Activated naive CD8-positive, alpha-beta T cell treated with anti-CD3 and anti-CD28 coated beads, Interleukin-2, amount 50 U/mL, for 24 hours (primary cell): ENCODE measurements around the gene GLIS1.

Experiments
- ATAC-seq: fragments of 150-1000 bp; cut with Tn5 transposase; one replicate; pipeline ENCODE4 v1.10.0; 2021
- DNase-seq: peaks from one replicate; pipeline ENCODE4 v3.0.0; 2021
- H3K27ac Mint-ChIP-seq: one replicate; pipeline ENCODE4 v1.8.0; 2021; ENCODE audit warnings: mild to moderate bottlenecking, mixed read lengths
- H3K27me3 Mint-ChIP-seq: one replicate; pipeline ENCODE4 v1.8.0; 2021; ENCODE audit warnings: mixed read lengths
- H3K36me3 Mint-ChIP-seq: one replicate; pipeline ENCODE4 v1.8.0; 2021; ENCODE audit warnings: low read depth, mixed read lengths
- H3K4me1 Mint-ChIP-seq: one replicate; pipeline ENCODE4 v1.8.0; 2021; ENCODE audit warnings: mixed read lengths
- H3K4me3 Mint-ChIP-seq: one replicate; pipeline ENCODE4 v1.8.0; 2021; ENCODE audit warnings: mild to moderate bottlenecking, moderate library complexity, mixed read lengths
- H3K9me3 Mint-ChIP-seq: one replicate; pipeline ENCODE4 v1.8.0; 2021; ENCODE audit warnings: mixed read lengths

GLIS1 gene

GRCh38 chr1:53468374-53468773 is 270.6 kb downstream of the GLIS1 start:
- Mint-ChIP-seq H3K27me3 (no peaks in the 10 kb centered on the region), H3K4me3 (no peak overlapping the region), H3K27ac (no peak overlapping the region), H3K36me3 (no peaks in the 10 kb centered on the region), H3K4me1 (no peaks in the 10 kb centered on the region), H3K9me3 (no peaks in the 10 kb centered on the region)
- no peak for DNase-seq
- ATAC-seq = no peak

DNA sequence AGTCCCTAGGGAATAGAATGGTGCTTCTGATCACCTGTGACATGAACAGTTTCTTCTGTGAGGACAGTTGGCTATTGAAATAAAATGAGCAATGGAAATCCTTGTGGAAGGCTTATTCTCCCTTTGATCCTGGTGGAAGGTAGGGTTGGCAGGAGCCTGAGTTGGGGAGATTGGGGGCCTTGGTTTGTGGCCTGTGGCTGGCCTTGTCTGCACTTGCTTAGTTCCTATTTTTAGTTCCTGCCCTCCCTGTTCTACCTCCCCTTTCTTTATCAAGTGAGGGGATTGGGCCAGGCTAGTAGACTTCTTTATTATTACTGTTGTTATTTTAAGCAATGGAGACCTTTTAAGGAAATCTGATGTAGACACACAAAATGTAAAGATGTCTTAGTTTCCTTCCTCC is 271.6 kb downstream of the GLIS1 start:
- Mint-ChIP-seq H3K4me1 (no peaks in the 10 kb centered on the region), H3K27me3 (no peaks in the 10 kb centered on the region), H3K27ac (no peak overlapping the region), H3K4me3 (no peak overlapping the region), H3K9me3 (no peaks in the 10 kb centered on the region), H3K36me3 (no peaks in the 10 kb centered on the region)
- no peak for DNase-seq
- ATAC-seq = no peak

DNA sequence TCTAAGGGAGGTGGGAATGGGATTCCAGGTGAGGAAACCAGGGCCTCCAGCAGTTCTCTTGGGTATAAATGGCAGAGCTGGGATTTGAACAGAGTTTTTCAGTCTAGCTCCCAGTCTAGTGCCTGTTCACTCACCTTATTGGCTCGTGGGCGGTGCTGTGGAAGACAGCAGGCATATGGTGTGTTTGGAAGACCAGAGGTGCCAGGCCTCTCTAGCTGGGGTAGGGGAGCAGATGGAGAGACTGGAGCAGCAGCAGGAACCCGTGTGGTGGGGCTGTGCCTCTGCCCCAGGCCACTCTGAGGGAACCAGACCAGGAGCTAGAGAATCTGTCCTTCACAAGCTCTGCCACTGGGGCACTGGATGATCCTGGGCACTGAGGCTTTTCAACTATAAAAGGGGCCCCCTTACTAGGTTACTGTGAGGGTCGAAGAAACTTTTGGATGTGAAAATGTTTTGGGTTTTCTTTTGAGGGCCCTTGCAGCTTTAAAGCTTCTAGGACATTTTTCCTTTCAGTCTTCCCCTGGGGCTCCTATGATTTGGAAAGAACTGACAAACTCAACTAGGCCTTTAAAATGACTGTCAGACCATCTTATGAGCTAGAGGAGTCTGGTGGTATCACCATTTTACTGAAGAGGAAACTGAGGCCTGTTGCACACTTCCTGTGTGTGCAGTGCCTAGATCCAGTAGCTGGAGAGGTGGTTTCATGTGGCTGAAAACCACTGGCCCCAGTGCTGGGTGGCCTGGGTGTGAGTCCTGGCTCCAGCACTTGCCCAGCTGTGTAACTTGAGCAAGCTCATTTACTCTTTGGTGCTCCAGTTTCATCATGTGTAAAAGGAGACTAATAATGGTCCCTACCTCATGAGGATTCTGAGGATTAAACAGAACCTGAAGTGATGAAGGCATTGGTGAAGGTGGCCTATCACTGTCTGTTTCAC is 273.7 kb downstream of the GLIS1 start:
- Mint-ChIP-seq H3K36me3 (no peaks in the 10 kb centered on the region), H3K9me3 (no peaks in the 10 kb centered on the region), H3K27me3 (no peaks in the 10 kb centered on the region), H3K4me1 (no peaks in the 10 kb centered on the region), H3K27ac (no peak overlapping the region), H3K4me3 (no peak overlapping the region)
- ATAC-seq (no peak), DNase-seq (no peak)

GRCh38 chr1:53463961-53464899 is 274.7 kb downstream of the GLIS1 start:
- Mint-ChIP-seq H3K36me3 (no peaks in the 10 kb centered on the region), H3K27ac (no peak overlapping the region), H3K9me3 (no peaks in the 10 kb centered on the region)

DNA sequence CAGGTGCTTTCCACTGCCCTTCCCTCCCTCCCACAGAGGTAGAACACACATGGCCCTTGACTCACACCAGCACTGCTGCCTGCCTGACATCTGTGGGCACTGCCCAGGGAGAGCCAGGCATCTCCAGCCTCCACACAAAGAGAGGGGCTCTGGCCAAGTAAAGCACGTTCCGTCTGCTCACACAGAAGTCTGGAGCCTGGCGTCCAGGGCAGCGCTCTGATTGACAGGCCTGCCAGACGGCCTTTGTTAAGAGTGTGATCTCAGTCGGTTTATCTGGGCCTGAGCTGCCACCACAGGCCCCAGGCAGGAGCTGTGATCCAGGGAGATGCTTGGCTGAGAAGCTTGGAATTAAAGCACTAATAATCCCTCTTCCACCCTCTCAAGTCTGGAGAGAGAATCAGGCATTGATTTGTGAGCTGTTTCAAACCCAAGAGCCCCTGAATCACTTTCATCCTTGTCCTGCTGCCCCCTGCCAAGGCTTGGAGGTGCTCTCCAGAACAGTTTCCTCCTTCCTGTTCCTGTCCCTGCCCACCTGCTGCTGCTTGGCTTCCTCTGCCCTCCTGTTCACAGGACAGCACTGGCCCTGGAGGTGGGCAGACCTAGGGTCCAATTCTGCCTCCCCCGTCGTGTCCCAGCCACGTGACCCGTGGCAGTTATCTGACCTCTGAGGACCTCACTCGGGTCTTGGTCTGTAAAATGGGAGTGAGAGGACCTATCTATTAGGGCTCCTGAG is 276.0 kb downstream of the GLIS1 start:
- H3K36me3 Mint-ChIP-seq = no peaks in the 10 kb centered on the region
- no peak for DNase-seq
- no peaks in the 10 kb centered on the region for H3K9me3 Mint-ChIP-seq
- ATAC-seq = no peak
- H3K27me3 Mint-ChIP-seq = no peaks in the 10 kb centered on the region
- H3K4me3 Mint-ChIP-seq = no peak overlapping the region
- no peak overlapping the region for H3K27ac Mint-ChIP-seq
- H3K4me1 Mint-ChIP-seq = no peaks in the 10 kb centered on the region

More at GRCh38 chr1:53463961-53464899, 274.7 kb downstream of the GLIS1 start:
- DNase-seq = no peak
- Mint-ChIP-seq H3K4me3 (no peak overlapping the region), H3K27me3 (no peaks in the 10 kb centered on the region), H3K4me1 (no peaks in the 10 kb centered on the region)
- no peak for ATAC-seq

GRCh38 chr1:53462193-53462592 is 276.8 kb downstream of the GLIS1 start:
- Mint-ChIP-seq H3K4me3 (no peak overlapping the region), H3K9me3 (no peaks in the 10 kb centered on the region), H3K27ac (no peak overlapping the region), H3K36me3 (no peaks in the 10 kb centered on the region), H3K4me1 (no peaks in the 10 kb centered on the region), H3K27me3 (peaks cover 2% of the 10 kb centered on the region)
- no peak for DNase-seq
- no peak for ATAC-seq

DNA sequence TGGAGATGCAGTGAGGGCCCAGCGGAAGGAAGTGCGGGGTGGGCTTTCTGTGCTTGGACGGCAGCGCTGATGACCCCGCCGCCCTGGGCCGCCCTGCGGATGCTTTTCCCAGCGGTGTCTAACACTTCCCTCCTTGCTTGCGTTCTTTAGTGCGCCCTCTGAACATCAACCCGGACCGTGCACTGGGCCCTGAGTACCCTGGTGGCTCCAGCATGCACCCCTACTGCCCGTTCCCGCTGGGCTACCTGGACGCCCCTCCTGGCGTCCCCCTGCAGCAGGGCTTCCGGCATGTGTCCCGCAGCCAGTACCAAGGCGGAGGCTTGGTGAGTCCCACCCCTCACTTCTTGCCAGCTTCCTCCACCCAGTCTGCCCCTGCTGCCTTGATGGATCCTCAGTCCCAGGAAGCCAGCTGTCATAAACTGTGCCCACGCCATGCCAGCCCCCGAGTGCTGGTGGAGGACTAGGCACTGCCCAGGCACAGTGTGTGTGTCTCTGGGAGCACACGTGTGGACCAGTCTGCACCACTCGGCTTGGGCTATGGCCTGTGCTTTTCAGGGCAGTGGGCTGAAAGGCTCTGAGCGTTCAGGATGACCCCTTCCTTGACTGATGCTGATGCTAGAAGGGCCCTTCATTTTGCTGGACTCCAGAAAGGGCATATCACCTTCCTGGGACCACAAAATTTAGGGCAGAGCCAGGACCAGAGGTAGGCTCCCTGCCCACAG is 277.5 kb downstream of the GLIS1 start:
- H3K9me3 Mint-ChIP-seq = no peaks in the 10 kb centered on the region
- H3K36me3 Mint-ChIP-seq = no peaks in the 10 kb centered on the region
- ATAC-seq = no peak
- H3K4me3 Mint-ChIP-seq = no peak overlapping the region
- peaks cover 2% of the 10 kb centered on the region for H3K27me3 Mint-ChIP-seq
- DNase-seq = no peak
- H3K27ac Mint-ChIP-seq = no peak overlapping the region
- no peaks in the 10 kb centered on the region for H3K4me1 Mint-ChIP-seq

DNA sequence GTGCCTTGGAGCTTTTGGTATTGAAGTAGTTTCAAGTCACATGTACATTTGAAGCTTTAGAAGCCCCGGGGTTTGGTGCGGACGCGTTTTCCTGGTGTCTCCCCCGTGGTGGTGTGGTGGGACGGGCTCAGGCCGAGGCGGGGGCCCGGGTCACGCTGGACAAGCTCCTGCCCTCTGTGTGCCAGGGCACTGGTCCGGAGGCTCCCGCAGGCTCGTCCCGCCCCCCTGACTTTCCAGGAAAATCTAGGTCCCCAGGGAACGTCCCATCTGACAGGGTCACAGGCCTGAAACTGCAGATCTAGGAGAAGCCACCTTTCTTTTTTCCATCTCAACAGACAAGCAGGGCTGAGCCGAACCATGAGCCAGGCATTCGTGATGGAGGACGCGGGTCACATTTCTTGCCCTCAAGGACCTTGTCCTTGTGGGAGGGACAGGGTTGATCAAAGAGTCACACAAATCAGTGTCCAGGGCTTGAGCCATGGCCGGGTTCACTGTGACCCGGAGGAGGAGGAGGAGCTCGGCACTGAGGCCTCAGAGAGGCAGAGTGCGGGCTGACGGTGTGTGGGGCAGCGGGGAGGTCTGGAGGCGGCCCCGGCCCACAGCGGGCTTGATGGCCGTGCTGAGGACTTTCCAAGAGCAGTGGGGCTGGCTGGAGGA is 278.2 kb downstream of the GLIS1 start:
- no peaks in the 10 kb centered on the region for H3K4me1 Mint-ChIP-seq
- H3K36me3 Mint-ChIP-seq = no peaks in the 10 kb centered on the region
- no peak overlapping the region for H3K27ac Mint-ChIP-seq

DNA sequence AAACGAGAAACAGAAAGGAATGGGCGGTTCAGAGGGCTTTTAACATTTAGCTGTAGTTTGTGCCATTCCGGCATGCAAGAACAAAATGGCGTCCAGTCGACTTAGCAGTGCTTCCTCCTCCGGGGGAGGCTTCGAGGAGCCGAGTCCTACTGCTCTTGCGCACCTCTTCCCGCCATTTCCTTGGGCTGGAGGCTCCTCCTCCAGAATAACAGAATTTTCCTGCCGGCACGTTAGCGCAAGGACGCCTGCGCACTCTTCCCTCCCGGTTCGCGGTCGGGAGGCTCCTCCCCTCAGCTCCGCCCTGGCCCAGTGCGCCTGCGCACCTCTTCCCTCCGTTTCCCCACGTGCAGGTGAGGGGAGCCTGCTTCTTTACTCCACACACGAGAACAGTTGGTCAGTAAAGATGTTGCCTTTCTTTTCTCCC is 278.7 kb downstream of the GLIS1 start:
- no peaks in the 10 kb centered on the region for H3K36me3 Mint-ChIP-seq
- DNase-seq (no peak), ATAC-seq (no peak)
- no peak overlapping the region for H3K27ac Mint-ChIP-seq
- peaks cover 2% of the 10 kb centered on the region for H3K27me3 Mint-ChIP-seq
- H3K9me3 Mint-ChIP-seq = no peaks in the 10 kb centered on the region
- H3K4me3 Mint-ChIP-seq = no peak overlapping the region
- H3K4me1 Mint-ChIP-seq = no peaks in the 10 kb centered on the region

More for the DNA sequence above, 278.2 kb downstream of the GLIS1 start:
- H3K4me3 Mint-ChIP-seq = no peak overlapping the region
- DNase-seq (no peak), ATAC-seq (no peak)
- no peaks in the 10 kb centered on the region for H3K9me3 Mint-ChIP-seq
- H3K27me3 Mint-ChIP-seq = peaks cover 2% of the 10 kb centered on the region

- no peak for ATAC-seq
- H3K27me3 Mint-ChIP-seq = peaks cover 3% of the 10 kb centered on the region
- no peaks in the 10 kb centered on the region for H3K9me3 Mint-ChIP-seq
- no peak within 1 kb of the TSS for H3K27ac Mint-ChIP-seq
- H3K4me1 Mint-ChIP-seq = no peaks in the 10 kb centered on the region
- no peak for DNase-seq
- no peak within 1 kb of the TSS for H3K4me3 Mint-ChIP-seq
- H3K36me3 Mint-ChIP-seq = no peaks in the 10 kb centered on the region
These were observed 279.4 kb downstream of the GLIS1 start, which contains the start of gene DMRTB1 for GRCh38 chr1:53459321-53460175. DMRTB1 (plus strand) TSS chr1:53459399; CDS start chr1:53459454, 55 bp downstream.

- no peaks in the 10 kb centered on the region for H3K4me1 Mint-ChIP-seq
- H3K27ac Mint-ChIP-seq = no peak overlapping the region
- no peak for ATAC-seq
- H3K4me3 Mint-ChIP-seq = no peak overlapping the region
- H3K9me3 Mint-ChIP-seq = no peaks in the 10 kb centered on the region
- peaks cover 3% of the 10 kb centered on the region for H3K27me3 Mint-ChIP-seq
- no peak for DNase-seq
- H3K36me3 Mint-ChIP-seq = no peaks in the 10 kb centered on the region
These were observed 280.3 kb downstream of the GLIS1 start for GRCh38 chr1:53458634-53459033.
